ENCODE results near the gene SERPIND1.

SERPIND1 gene

GRCh38 chr22:20793748-20794649, 20.1 kb downstream of the SERPIND1 start:
- no peak for DNase-seq

- no peak for DNase-seq
Measured at GRCh38 chr22:20794650-20795413, 20.9 kb downstream of the SERPIND1 start.

- DNase-seq, result no peak
Measured at GRCh38 chr22:20796731-20797130, 22.8 kb downstream of the SERPIND1 start.

GRCh38 chr22:20798218-20798617, 24.3 kb downstream of the SERPIND1 start:
- DNase-seq, result no peak

GRCh38 chr22:20798974-20799373, 25.1 kb downstream of the SERPIND1 start:
- DNase-seq, result no peak

- DNase-seq, result no peak
Measured at GRCh38 chr22:20799449-20799848, 25.5 kb downstream of the SERPIND1 start.

GRCh38 chr22:20802452-20802851, 28.5 kb downstream of the SERPIND1 start:
- no peak for DNase-seq

- no peak for DNase-seq
Measured at GRCh38 chr22:20802922-20803553, 29.1 kb downstream of the SERPIND1 start.

GRCh38 chr22:20803696-20804324, 29.9 kb downstream of the SERPIND1 start:
- DNase-seq, result peak; percentile 58

- DNase-seq, result no peak
Measured at GRCh38 chr22:20804650-20805049, 30.7 kb downstream of the SERPIND1 start.

GRCh38 chr22:20805972-20806471, 32.1 kb downstream of the SERPIND1 start:
- DNase-seq, result no peak

GRCh38 chr22:20807315-20807752, 33.4 kb downstream of the SERPIND1 start:
- DNase-seq, result no peak

GRCh38 chr22:20808844-20809243, 34.9 kb downstream of the SERPIND1 start:
- no peak for DNase-seq

GRCh38 chr22:20809538-20810185, 35.7 kb downstream of the SERPIND1 start:
- DNase-seq, result no peak

GRCh38 chr22:20810645-20811044, 36.7 kb downstream of the SERPIND1 start:
- no peak for DNase-seq

- no peak for DNase-seq
Measured at GRCh38 chr22:20811171-20811570, 37.3 kb downstream of the SERPIND1 start.

- no peak for DNase-seq
Measured at GRCh38 chr22:20811971-20812660, 38.2 kb downstream of the SERPIND1 start.

- no peak for DNase-seq
Measured at GRCh38 chr22:20813056-20813455, 39.1 kb downstream of the SERPIND1 start.

GRCh38 chr22:20814221-20814808, 40.4 kb downstream of the SERPIND1 start:
- DNase-seq, result no peak

GRCh38 chr22:20815477-20816050, 41.7 kb downstream of the SERPIND1 start:
- DNase-seq, result no peak

GRCh38 chr22:20816559-20816958, 42.6 kb downstream of the SERPIND1 start:
- no peak for DNase-seq

Measured in right forelimb (tissue), 1 donor.